Activated CD4-positive, alpha-beta T cell treated with anti-CD3 and anti-CD28 coated beads, Interleukin-2, Interleukin-6, amounts not matched to agents 100 ng/mL and 50 ng/mL, durations not matched to agents 16 hours and 8 hours (primary cell): Measurements from ENCODE around the gene FAM25A.
"Not testable (repeated sequence)": the region's sequence is repeated elsewhere in the genome, so short reads cannot be mapped to it uniquely, and the experiment has no call there.

Source experiments
- DNase-seq: peaks from one replicate; pipeline ENCODE4 v3.0.0-alpha.2; 2020

The FAM25A gene

DNA sequence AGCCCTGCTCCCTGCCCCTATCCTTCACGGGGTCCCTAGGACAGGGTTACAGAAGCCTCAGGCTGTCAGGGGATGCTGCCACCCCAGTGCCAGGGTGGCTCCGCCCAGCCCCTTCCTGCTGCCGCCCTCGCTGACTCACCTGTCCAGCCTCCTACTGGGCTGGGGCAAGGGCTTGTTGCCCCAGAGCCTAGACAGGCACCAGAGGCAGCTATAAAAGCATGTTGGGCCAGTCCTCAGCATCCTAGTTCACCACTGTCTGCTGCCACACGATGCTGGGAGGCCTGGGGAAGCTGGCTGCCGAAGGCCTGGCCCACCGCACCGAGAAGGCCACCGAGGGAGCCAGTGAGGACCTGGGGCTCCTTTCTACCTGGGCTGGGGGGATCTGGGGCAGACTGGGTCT is at the start of gene FAM25A:
Gene FAM25A (plus strand): TSS at position 239 of the 400 bp plus-strand sequence. CDS start 31 bp downstream, at position 270.
- not testable (repeated sequence) for DNase-seq

DNA sequence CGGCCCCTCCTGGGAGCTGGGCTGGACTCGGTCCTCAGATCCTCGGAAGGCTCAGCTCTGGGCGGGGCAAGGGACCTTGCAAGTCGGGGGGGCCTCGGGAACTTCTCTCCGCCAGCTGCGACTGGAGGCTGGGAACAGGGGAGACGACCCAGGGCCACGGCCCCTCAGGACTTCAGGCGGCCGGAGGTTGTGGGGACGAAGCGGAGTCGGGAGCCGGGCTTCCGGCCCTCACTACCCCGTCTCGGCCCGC is 49.2 kb upstream of the FAM25A start:
- DNase-seq = no peak

DNA sequence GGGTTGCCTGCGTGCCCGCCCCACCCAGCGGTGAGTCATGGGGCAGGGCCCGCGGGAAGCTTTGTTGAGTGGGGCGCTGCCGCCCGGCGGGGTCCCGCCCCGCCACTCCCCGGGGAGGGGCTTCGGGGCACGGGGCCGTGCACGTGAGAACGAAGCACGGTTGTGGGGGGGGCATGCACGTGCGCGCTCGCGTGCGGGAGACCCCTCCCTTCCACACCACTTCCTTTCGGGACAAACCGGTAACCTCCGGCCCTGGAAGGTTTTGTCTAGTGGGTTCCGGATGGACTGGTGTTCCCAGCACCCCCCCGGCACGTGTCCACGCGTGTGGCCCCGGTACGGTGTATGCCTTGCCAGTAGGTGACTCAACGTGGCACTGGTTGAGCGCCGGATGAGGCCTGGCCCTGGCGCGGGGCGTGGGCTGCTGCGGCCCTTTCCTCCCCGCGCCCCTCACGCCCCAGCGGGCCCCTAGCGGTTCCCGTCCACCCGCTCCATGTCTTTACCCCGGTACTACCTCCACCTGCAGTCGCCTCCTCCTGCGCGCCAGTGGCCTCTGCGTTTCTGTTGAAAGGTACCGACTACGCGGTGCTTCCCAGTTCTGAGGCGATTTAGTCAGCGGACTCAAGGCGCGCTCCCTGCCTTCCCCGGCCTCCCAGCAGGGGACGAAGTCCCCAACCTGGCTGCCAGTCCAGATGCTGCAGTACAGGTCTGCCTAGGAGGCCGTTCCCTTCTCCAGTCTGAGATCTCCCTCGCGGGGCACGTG is 48.7 kb upstream of the FAM25A start:
- DNase-seq = peak; percentile 88

DNA sequence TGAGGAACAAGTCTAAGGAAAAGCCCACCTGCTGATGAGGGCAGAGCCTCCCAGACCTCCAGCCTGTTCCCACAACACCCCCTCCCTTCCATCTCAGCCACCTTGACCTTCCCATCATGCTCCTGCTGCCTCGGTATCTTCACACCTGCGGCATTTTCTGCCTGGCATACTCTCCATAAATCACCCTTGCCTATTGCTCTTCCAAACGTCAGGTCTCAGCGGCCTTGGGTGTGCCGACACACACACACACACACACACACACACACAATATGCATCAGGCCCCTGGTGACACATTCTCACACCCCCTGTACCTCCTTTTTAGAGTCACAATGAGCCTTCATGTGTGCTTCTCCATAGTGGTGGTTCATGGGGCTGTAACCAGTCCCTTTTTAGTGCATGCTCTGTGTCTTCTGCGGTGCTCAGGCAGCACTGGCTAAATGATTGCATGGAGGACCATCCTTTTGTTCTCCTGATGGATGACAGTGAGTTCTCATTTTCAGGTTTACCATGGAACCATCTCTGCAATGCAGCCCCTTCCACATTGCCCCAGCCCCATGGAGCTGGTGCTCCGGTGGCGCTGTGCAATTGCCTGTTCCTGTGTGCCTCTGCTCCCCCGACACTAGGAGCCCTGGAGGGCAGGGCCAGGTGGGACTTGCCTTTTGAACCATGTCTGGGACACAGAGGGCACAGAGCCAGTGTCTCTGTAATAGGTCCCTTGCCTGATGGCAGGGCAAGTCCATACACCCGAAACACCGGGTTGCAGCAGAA is 47.3 kb upstream of the FAM25A start:
- DNase-seq = no peak

DNA sequence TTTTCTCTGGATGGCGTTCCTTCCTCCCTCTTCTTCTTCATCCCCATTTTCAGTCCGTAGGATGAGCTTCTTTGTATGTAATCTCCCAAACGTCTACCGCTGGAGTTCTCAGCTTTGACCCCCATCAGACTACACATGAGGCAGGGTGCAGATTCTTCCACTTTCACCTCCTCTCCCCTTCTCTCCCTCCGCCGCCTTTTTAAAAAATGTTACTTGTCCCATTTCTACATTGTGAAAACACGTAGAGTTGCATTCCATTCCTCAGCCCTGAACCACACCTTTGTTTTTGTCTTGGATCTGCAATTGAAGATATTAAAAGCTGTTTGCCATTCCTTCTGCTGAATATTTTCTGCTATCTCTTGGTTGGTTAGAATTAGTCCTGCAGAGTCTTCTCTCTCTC is 45.6 kb upstream of the FAM25A start:
- no peak for DNase-seq

DNA sequence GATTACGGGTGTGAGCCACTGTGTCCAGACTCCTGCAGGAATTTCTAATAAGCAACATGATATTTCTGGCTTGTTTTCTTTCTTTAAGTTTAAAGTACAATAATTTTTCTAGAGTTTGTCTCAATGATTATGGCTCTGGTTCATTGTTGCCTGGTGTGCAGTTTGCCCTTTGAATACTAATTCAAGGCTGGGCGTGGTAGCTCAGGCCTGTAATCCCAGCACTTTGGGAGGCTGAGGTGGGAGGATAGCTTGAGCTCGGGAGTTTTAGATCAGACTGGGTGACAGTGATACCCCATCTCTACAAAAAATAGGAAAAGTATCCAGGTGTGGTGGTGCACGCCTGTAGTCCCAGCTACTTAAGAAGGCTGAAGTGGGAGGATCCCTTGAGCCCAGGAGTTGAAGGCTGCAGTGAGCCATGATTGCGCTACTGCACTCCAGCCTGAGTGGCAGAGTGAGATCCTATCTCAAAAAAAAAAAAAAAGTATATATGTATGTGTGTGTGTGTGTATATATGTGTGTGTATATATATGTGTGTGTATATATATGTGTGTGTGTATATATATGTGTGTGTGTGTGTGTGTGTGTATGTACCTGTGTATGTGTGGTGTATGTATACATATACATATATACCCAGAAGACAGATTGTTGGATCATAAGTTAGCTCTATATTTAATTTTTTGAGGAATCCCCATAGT is 43.6 kb upstream of the FAM25A start:
- no peak for DNase-seq

DNA sequence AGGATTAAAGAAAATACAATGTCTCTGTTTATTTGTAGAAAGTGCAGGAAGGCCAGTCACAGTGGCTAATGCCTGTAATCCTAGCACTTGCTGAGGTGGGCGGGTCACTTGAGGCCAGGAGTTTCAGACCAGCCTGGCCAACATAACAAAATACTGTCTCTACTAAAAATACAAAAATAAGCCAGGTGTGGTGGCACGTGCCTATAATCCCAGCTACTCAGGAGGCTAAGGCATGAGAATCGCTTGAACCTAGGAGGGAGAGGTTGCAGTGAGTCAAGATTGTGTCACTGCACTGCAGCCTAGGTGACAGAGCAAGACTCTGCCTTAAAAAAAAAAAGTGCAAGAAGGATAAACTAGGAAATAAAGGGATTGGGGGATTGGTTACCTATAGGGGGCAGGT is 41.6 kb upstream of the FAM25A start:
- DNase-seq = not testable (repeated sequence)

DNA sequence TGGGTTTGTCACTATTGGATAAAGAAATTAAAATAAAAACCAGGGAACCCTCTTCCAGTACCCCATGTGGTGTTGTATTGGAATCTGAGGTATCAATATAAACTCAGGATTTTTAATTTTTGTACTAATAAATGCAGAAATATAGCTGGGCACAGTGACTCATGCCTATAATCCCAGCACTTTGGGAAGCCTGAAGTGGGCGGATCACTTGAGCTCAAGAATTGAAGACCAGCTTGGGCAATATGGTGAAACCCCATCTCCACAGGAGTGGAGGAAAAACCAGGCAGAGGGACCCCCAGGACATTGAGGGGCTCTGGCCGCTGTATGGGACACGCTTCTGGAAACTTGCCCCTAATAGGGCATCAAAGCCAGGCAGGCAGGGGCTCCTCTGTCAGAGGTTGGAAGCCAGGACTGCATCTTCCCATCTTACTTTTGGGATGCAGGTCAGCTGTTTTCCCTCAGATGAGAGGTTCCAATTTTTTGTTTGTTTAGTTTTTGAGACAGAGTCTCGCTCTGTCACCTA is 40.7 kb upstream of the FAM25A start:
- no peak for DNase-seq

DNA sequence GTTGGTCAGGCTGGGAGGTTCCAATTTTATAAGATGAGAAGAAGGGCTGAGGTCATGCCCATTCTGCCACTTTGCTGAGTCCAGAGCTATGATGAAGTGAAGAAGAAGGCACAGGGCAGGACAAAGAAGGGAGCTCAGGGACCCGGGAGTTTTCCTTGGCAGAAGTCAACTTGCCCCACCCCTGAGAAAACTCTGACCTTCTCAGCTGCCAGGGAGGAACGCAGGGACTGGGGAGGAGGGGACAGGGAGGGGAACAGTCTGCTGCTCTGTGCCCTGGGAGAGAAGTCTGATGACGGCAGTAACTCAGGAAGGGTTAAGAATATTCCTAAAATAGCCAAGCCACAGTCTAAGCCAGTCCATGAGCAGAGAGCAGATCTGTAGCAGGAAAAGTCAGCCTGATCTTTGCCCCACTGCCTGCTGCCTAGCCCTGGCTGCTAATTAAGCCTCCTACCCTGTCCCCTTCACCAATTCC is 40.1 kb upstream of the FAM25A start:
- no peak for DNase-seq

DNA sequence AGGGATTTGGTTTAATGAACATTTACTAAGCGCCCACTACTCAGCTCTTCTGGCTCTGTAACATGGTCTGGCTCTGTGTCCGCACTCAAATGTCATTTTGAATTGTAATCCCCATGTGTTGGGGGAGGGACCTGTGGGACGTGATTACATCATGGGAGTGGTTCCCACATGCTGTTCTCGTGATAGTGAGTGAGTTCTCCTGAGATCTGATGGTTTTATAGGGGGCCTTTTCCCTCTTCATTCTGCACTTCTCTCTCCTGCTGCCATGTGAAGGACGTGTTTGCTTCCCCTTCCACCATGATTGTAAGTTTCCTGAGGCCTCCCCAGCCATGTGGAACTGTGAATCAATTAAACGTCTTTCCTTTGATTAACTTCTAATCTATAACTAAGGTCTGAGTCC is 39.1 kb upstream of the FAM25A start:
- DNase-seq = not testable (repeated sequence)

DNA sequence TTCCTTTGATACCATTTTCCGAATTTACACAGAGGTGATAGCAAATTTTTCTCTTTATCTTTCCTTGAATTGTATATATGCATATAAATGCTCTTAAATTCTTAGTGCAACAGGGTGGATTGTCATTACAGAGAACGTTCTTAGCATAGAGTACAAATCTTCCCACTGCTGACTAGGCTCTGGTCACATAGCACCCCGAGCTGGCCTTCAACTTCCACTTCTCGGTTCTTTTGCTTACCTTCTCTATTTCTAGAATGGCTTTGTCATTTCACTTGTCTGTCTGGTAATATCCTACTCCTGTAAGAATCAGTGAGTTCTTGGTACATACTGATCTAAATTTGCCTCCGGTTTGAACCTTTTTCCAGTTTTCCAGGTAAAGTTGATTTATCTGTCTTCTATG is 38.4 kb upstream of the FAM25A start:
- DNase-seq = no peak

DNA sequence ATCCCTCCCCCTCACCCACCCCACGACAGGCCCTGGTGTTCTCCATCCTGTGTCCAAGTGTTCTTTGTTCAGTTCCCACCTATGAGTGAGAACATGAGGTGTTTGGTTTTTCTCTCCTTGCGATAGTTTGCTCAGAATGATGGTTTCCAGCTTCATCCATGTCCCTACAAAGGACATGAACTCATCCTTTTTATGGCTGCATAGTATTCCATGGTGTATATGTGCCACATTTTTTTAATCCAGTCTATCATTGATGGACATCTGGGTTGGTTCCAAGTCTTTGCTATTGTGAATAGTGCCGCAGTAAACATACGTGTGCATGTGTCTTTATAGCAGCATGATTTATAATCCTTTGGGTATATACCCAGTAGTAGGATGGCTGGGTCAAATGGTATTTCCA is 35.6 kb upstream of the FAM25A start:
- not testable (repeated sequence) for DNase-seq

DNA sequence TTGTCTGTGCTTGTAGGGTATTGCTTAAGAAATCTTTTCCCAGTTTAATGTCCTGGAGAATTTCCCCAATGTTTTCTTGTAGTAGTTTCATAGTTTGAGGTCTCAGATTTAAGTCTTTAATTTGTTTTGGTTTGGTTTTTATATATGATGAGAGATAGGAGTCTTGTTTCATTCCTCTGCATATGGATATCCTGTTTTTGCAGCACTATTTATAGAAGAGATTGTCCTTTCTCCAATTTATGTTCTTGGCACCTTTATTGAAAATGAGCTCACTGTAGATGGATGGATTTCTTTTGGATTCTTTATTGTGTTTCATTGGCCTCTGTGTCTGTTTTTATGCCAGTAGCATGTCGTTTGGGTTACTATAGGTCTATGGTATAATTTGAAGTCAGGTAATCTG is 31.6 kb upstream of the FAM25A start:
- DNase-seq = no peak

DNA sequence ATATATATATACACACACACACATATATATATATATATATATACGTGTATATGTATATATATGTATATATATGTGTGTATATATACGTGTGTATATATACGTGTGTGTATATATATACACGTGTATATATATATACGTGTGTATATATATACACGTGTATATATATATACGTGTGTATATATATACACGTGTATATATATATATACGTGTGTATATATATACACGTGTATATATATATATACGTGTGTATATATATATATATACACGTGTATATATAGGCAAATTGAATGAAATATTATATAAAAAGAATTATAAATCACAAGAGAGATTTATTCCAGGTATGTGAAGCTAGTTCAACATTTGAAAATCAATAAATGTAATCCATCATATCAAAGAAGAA is 28.7 kb upstream of the FAM25A start:
- not testable (repeated sequence) for DNase-seq

DNA sequence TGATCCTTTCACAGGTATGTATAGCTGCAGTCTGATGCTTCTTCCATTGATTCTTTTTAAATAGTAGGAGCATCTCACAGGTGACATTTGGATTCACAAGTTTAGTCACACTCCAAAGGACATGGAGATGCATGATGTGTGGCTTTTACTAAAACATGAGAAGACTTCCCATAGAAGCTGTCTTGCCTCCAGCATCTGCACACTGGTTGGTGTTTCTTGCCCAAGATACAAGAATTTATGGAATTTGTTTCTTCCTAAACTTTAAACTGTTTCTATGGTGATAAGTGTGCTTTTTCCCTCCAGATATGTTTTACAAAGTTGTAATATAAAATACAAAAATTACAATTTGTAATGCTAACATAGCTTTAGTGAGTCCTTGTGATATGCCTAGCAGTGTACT is 27.6 kb upstream of the FAM25A start:
- DNase-seq = no peak

DNA sequence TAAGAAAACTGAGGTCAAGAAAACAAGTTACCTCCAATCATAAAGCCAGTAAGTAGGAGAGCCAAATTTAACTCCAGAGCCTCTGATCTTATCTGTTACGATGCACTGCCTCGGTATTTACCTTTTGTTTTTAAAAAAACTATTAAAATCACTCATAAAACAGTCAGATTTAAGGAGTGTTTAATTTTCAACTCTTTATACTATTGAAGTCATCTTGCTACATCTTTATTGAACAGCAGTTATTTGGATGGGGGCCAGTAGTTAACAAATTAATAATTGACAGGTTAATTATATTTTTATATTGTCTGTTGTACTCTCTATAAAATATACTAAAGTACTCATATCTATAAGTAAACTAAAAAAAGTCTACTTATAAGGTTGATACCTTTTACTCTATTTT is 27.2 kb upstream of the FAM25A start:
- DNase-seq = no peak

DNA sequence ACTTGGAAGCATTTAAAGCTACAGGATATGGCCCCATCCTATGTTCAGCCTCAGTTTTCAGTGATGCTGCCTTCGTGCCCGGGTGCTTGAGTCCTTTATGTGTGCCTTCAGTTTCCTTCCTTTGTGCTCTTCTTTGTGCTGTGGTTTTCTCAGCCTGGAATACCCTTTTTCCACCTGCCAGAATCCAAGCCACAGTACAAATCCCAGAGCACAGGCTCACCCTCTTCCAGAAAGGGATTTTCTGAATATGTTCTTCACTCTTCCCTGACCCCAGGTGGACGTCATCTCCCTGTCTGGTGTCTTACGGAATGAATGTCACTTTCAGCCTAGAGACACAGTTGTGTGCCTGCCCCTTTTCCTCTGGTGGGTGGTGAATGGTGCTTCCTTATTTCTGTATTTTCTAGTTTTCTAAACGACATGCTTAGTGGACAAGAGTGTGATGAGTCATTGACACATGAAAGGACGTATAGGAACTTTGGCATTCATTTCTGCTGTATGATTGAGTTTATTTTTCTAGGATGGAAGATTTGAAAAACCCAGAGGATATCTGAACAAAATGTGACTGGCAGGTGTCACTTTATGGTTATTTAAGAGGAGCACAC is 20.2 kb upstream of the FAM25A start:
- not testable (repeated sequence) for DNase-seq

DNA sequence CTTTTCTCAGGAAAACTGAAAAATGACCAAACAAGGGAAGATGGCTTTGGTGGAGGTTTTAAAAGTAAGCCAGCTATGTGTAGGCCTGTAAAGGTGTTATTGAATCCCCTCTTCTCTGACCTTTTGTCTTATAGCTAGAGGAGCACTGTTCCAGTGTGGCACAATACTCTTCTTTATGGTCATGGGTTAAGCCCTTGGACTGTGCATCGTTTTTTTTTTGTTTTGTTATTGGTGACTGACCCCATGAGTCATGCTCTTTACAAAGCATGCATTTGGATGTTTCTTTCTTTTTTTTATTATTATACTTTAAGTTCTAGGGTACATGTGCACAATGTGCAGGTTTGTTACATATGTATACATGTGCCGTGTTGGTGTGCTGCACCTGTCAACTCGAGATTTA is 19.6 kb upstream of the FAM25A start:
- DNase-seq = no peak

DNA sequence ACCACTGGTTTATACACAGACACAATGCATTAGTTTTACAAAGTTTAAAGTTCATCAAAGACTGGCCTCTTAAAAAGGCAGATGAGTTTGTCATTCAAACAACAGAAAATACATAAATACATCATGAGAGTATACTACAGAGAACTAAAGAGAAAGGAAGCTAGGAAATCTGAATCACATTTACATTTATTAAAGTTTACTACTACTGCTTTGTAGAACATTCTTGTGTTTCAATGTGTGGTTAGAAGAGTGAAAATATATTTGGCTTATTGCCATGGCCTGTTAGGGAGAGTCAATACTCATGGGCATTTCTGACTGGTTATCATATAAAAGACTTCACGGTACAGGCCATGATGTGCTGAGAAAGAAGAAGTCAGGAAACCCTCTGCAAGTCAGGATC is 13.0 kb upstream of the FAM25A start:
- not testable (repeated sequence) for DNase-seq

DNA sequence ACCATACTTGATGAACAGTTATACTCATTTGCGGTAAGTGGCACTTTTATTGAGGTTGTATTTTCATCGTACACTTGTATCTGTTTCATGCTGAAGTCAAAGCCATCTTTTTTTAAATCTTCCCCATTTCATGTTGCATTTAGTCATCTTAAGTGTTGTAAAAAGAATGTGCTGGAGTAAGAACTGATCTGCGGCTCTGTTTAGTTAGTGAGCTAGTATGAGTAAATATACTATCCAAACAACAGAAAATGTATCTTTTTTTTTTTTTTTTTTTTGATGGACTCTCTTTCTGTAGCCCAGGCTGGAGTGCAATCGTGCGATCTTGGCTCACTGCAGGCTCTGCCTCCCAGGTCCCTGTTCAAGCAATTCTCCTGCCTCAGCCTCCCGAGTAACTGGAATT is 12.4 kb upstream of the FAM25A start:
- DNase-seq = not testable (repeated sequence)

DNA sequence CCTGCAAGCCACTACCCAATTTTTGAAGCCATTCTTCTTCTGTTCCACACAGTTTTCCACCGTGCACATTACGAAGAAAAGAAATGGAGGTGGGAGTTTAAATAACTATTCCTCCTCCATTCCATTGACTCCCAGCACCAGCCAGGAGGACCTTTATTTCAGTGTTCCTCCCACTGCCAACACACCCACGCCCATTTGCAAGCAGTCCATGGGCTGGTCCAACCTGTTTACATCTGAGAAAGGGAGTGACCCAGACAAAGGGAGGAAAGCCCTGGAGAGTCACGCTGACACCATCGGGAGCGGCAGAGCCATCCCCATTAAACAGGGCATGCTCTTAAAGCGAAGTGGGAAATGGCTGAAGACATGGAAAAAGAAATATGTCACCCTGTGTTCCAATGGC is 11.8 kb upstream of the FAM25A start:
- not testable (repeated sequence) for DNase-seq

DNA sequence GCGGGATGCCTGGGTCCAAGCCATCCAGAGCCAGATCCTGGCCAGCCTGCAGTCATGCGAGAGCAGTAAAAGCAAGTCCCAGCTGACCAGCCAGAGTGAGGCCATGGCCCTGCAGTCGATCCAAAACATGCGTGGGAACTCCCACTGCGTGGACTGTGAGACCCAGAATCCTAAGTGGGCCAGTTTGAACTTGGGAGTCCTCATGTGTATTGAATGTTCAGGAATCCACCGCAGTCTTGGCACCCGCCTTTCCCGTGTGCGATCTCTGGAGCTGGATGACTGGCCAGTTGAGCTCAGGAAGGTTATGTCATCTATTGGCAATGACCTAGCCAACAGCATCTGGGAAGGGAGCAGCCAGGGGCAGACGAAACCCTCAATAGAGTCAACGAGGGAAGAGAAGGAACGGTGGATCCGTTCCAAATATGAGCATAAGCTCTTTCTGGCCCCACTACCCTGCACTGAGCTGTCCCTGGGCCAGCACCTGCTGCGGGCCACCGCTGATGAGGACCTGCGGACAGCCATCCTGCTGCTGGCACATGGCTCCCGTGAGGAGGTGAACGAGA is 10.9 kb upstream of the FAM25A start:
- DNase-seq = not testable (repeated sequence)

DNA sequence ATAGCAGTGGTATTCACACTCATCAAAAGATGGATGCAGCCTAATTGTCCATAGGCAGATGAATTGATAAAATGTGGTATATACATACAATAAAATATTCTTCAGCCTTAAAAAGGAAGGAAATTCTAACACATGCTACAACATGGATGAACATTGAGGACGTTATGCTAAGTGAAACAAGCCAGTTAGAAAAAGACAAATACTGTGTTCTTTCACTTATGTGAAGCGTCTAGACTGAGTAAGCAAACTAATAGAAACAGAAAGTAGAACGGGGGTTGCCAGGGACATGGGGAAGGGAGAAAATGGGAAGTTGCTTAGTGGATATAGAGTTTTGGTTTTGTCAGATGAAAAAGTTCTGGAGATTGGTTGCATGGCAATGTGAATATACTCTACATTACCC is 6.6 kb upstream of the FAM25A start:
- not testable (repeated sequence) for DNase-seq
